Medulla oblongata (tissue), 1 donor: ENCODE data around the gene BAIAP2.

Experiments
- DNase-seq: peaks from one replicate; pipeline ENCODE4 v3.0.0-alpha.2; 2015; ENCODE audit errors: extremely low spot score

Gene BAIAP2

GRCh38 chr17:81090361-81091136 is 55.6 kb downstream of the BAIAP2 start:
- DNase-seq, result no peak

- DNase-seq, result no peak
These were observed 56.2 kb downstream of the BAIAP2 start for GRCh38 chr17:81091154-81091553.

GRCh38 chr17:81091774-81092517 is 57.0 kb downstream of the BAIAP2 start:
- no peak for DNase-seq

GRCh38 chr17:81092518-81093095 is 57.7 kb downstream of the BAIAP2 start:
- DNase-seq, result no peak

- peak; percentile 48 for DNase-seq
These were observed 58.9 kb downstream of the BAIAP2 start for GRCh38 chr17:81093619-81094508.

- DNase-seq, result peak; percentile 87
These were observed 59.8 kb downstream of the BAIAP2 start for GRCh38 chr17:81094509-81095382.

GRCh38 chr17:81095383-81095762 is 60.4 kb downstream of the BAIAP2 start:
- DNase-seq, result no peak

GRCh38 chr17:81096741-81097133 is 61.8 kb downstream of the BAIAP2 start:
- DNase-seq, result no peak

- peak; percentile 80 for DNase-seq
These were observed 62.4 kb downstream of the BAIAP2 start for GRCh38 chr17:81097134-81097942.

GRCh38 chr17:81097943-81098308 is 63.0 kb downstream of the BAIAP2 start:
- DNase-seq, result no peak

GRCh38 chr17:81099888-81100287 is 64.9 kb downstream of the BAIAP2 start:
- no peak for DNase-seq

- DNase-seq, result no peak
These were observed 65.7 kb downstream of the BAIAP2 start for GRCh38 chr17:81100668-81101067.

- DNase-seq, result peak; percentile 87
These were observed 66.8 kb downstream of the BAIAP2 start for GRCh38 chr17:81101614-81102306.

GRCh38 chr17:81102352-81102751 is 67.4 kb downstream of the BAIAP2 start:
- DNase-seq, result no peak

GRCh38 chr17:81102869-81103268 is 67.9 kb downstream of the BAIAP2 start:
- no peak for DNase-seq

- DNase-seq, result no peak
These were observed 68.4 kb downstream of the BAIAP2 start for GRCh38 chr17:81103379-81103778.

- no peak for DNase-seq
These were observed 71.8 kb downstream of the BAIAP2 start for GRCh38 chr17:81106716-81107115.

GRCh38 chr17:81108220-81108619 is 73.3 kb downstream of the BAIAP2 start:
- DNase-seq, result no peak

- DNase-seq, result no peak
These were observed 75.0 kb downstream of the BAIAP2 start for GRCh38 chr17:81109957-81110356.
